GM12892 (cell line): ENCODE data around the gene HSF2BP.
"Not testable (repeated sequence)": the region's sequence is repeated elsewhere in the genome, so short reads cannot be mapped to it uniquely, and the experiment has no call there.

ENCODE experiments used
- DNase-seq: peaks from one replicate; pipeline ENCODE4 v3.0.0; 2011; ENCODE audit not compliant: insufficient read length
- FAIRE-seq: peaks from 2 replicates; lab custom pipeline; 2011; peaks lifted over from hg19 to GRCh38; lab: Jason Lieb, UNC
- POLR2A ChIP-seq: IDR thresholded peaks from 2 replicates; pipeline ENCODE4 v1.6.1; 2011; ENCODE audit warnings: low read depth, low read length, control low read depth
- POLR2AphosphoS5 ChIP-seq: IDR thresholded peaks from 2 replicates; pipeline ENCODE4 v1.6.1; 2011; ENCODE audit warnings: low read depth, low read length, control low read depth
- TAF1 ChIP-seq: IDR thresholded peaks from 2 replicates; pipeline ENCODE4 v1.6.1; 2011; ENCODE audit warnings: low read depth, mild to moderate bottlenecking, control low read depth, low read length, borderline replicate concordance

HSF2BP gene

DNA sequence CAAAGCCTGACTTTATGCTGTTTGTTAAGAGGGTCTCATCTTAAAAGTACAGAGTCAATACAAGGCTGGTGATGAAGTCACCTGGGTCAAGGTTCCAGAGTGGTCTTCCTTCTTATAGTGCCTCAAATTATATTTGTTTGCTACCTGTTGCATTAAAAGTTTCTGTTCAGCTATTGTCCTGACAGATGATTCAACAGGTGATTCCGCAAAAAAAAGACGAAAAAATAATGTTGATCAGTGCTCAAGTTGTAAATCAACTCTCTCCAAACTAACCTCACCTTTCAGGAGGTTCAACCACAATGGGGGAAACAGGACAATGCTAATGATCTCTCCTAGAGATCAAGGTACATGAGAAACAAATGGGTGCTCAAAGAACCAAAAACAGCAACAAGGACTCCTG lies 35.7 kb downstream of the HSF2BP start:
- FAIRE-seq (no peak), DNase-seq (no peak)
- TF ChIP-seq POLR2A (no peak), TAF1 (no peak), POLR2AphosphoS5 (no peak)

GRCh38 chr21:43622796-43623195 lies 36.5 kb downstream of the HSF2BP start:
- no peak for TF ChIP-seq POLR2AphosphoS5
- TF ChIP-seq POLR2A: no peak
- no peak for TF ChIP-seq TAF1
- FAIRE-seq (no peak), DNase-seq (no peak)

- FAIRE-seq (no peak), DNase-seq (no peak)
- no peak for TF ChIP-seq POLR2A
- TF ChIP-seq POLR2AphosphoS5: no peak
- TF ChIP-seq TAF1: no peak
These were observed 39.4 kb downstream of the HSF2BP start for GRCh38 chr21:43619856-43620255.

- no peak for DNase-seq
- FAIRE-seq: no peak
- no peak for TF ChIP-seq POLR2A
- TF ChIP-seq TAF1: no peak
- no peak for TF ChIP-seq POLR2AphosphoS5
These were observed 39.9 kb downstream of the HSF2BP start for GRCh38 chr21:43619344-43619743.

- DNase-seq (no peak), FAIRE-seq (no peak)
- TF ChIP-seq POLR2AphosphoS5 (no peak), TAF1 (no peak)
These were observed 40.3 kb downstream of the HSF2BP start for GRCh38 chr21:43618940-43619339.

DNA sequence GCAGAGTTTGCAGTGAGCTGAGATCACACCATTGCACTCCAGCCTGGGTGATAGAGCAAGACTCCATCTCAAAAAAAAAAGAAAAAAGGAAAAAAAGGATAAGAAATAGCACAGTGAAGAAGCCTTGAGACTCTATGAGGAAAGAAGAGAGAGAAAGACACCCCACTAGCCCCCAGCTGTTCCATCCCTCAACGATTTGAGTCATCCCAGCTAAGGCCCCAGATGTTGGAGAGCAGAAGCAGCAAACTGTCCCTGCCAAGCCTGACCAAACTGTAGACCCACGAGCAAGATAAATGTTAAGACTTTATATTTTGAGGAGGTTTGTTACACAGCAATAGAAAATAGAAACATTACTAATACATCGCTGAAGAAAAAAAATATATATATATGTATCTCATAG lies 42.4 kb downstream of the HSF2BP start:
- FAIRE-seq: not testable (repeated sequence)

DNA sequence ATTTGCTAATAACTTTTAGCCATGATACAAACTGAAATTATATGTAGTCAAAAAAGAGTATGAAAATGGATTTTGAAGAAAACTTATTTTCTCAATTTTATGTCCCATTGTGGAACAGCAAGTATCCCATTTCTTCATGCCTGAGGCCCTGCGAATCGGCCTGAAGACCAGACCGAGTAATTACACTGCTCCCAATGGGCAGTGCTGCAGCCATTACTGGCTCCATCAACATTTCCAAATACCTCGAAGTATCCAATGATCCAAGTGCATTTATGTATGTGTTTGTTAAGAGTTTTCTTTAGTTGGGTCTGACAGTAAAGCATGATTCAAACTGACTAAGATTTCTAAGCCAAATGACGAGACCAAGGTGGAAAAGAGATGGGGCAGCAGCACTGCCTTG lies 44.4 kb downstream of the HSF2BP start:
- FAIRE-seq (no peak), DNase-seq (no peak)
- no peak for TF ChIP-seq TAF1
- TF ChIP-seq POLR2A: no peak
- TF ChIP-seq POLR2AphosphoS5: no peak

More for the DNA sequence above, 42.4 kb downstream of the HSF2BP start:
- DNase-seq: not testable (repeated sequence)

GRCh38 chr21:43613755-43614638 lies 45.3 kb downstream of the HSF2BP start:
- TF ChIP-seq TAF1 (no peak), POLR2A (no peak)
- FAIRE-seq (no peak), DNase-seq (peak; percentile 34)

DNA sequence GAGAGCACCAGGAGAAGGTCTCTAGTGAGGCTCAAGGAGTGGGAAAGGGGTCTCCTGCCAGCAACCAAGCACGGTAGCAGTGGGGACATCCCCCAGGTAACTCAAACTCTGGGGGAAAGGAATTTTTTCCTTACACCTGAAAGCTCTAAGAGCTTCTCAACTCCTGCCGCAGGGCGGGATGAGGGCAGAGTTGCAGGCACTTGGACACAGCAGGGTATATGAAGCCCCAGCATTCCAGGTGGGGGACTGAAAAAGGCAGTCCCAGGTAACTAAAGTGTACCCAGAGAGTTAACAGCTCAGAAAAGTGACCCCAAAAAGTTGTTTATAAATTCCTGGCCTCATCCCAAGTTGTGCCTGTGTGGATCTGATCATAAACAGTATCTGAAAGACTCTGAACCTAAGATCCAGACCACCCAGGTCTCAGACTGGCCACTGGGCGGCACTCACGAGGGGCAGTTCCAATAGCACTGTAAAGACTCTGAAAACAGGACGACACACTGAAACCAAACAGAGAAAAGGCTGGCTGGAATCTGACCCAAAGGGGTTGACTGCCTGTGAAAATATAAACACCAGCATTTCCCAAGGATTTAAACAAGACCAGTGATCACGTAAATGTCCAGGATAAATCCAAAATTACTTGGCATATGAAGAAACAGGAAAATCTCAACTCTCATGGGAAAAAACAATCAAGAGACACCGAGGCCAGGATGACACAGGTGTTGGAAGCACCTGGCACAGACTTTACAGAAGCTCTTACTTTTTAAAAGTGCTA lies 47.5 kb downstream of the HSF2BP start:
- DNase-seq (no peak), FAIRE-seq (no peak)

DNA sequence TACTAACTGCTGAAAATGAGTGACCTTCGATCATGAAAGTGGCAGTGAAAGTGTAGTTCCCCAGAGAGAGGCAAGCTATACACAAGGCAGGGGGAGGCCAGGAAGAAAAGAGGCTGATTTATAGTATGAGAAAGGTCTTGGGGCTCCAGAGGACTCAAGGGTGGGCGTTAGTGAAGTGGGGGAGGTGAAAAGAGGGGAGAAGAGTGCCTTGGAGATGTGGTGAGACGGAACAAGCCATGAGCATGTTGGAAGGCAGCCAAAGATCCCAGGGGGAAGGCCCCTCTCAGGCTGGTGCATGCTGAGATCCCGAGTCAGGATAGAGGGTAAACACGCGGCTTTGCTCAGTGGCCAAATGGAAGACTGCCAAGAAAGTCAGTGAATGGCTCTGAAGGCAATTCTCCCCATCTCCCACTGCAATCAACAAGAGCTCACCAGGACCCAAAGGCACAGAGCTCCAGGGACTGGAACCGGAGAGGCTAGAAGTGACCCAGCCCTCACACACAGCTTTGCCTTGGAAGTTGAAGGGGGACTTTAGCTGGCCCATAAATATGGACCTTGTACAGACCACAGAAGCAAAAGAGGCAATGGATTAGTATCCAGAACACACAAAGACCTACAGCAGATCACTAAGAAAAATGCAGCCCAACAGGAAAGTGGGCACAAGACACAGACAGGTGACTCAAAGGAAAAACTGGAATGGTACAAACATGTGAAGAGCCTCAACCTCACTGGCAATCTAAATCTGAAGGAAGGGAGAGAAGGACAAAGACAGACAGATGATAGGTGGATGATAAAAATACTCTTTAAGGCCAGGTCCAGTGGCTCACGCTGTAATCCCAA lies 49.6 kb downstream of the HSF2BP start:
- TF ChIP-seq POLR2AphosphoS5 (no peak), TAF1 (no peak), POLR2A (no peak)
- no peak for DNase-seq

More for the DNA sequence above, 47.5 kb downstream of the HSF2BP start:
- no peak for TF ChIP-seq POLR2A

DNA sequence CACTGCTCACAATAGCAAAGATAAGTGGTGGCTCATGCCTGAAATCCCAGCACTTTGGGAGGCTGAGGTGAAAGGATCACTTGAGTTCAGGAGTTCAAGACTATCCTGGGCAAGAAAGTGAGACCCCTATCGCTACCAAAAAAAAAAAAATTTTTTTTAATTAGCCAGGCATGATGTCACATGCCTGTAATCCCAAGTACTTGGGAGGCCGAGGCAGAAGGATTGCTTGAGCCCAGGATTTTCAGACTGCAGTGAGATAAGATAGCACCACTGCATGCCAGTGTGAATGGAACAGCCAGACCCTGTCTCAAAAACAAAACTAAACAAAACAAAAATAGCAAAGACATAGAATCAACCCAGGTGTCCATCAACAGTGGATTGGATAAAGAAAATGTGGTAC lies 50.6 kb downstream of the HSF2BP start:
- FAIRE-seq (no peak), DNase-seq (no peak)
- TF ChIP-seq POLR2A: no peak
- TF ChIP-seq POLR2AphosphoS5: no peak
- TF ChIP-seq TAF1: no peak

More for the DNA sequence above, 49.6 kb downstream of the HSF2BP start:
- FAIRE-seq: no peak

DNA sequence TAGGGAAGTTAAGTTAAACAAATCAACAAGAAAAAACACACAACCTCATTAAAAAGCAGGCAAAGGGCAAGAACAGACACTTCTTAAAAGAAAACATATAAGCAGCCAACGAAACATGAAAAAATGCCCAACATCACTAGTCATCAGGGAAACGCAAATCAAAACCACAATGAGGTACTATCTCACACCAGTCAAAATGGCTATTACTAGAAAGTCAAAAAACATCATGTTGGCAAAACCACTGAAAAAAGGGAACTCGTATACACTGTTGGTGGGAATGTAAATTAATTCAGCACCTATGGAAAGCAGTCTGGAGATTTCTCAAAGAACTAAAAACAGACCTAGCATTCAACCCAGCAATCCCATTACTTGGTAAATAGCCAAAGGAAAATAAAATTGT lies 51.1 kb downstream of the HSF2BP start:
- DNase-seq (no peak), FAIRE-seq (no peak)
- TF ChIP-seq POLR2A (no peak), POLR2AphosphoS5 (no peak), TAF1 (no peak)
